ENCODE results near the gene TRA2A.
"Not testable (repeated sequence)": the region's sequence is repeated elsewhere in the genome, so short reads cannot be mapped to it uniquely, and the experiment has no call there.

The TRA2A gene

GRCh38 chr7:23491502-23491901, 40.3 kb downstream of the TRA2A start:
- peak; percentile 16 for DNase-seq

GRCh38 chr7:23490357-23491135, 41.2 kb downstream of the TRA2A start:
- peak; percentile 62 for DNase-seq

DNA sequence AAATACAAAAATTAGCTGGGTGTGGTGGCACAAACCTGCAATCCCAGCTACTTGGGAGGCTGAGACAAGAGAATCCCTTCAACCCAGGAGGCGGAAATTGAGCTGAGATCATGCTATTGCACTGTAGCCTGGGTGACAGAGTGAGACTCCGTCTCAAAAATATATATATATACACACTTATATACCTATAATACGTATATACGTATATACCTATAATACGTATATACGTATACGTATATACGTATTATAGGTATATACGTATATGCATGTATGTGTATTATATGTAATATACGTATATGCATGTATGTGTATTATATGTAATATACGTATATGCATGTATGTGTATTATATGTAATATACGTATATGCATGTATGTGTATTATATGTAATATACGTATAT, 43.1 kb downstream of the TRA2A start:
- DNase-seq: not testable (repeated sequence)

- DNase-seq: no peak
These were observed 44.1 kb downstream of the TRA2A start for GRCh38 chr7:23487670-23488069.

- no peak for DNase-seq
These were observed 45.6 kb downstream of the TRA2A start for GRCh38 chr7:23486002-23486773.

DNA sequence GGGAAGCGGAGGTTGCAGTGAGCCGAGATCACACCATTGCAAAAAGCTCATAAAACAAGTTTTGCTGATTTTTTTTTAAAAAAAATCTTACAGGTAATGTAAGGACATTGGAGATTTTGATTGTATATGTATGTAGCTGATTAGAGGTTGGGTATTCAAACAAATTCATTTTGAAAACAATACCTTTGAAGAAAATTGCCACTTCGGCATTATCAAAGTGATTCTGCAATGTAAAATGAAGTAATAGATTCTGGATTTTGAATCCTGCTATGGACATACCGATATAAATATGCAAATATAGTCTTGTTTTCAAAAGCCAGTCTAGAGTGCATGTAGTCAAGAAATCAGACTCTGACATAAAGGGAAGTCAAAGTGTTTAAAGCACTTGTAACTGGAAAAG, 49.1 kb downstream of the TRA2A start:
- no peak for DNase-seq

- DNase-seq: no peak
These were observed 53.6 kb downstream of the TRA2A start for GRCh38 chr7:23477962-23478866.

GRCh38 chr7:23477157-23477499, 54.7 kb downstream of the TRA2A start:
- DNase-seq: no peak

- peak; percentile 21 for DNase-seq
These were observed 55.3 kb downstream of the TRA2A start for GRCh38 chr7:23476286-23477156.

DNA sequence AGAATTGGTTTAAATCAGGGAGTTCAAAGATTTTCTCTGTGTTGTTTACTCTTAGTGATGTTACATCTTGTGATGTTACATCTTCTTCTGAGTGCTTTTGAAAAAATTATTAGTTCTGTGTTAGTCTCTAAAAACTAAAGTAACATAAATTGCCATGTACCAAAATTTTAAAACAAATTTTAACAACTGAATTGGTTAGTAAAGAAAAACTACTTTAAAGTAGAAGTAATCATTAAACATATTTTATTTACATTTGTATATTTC, 56.3 kb downstream of the TRA2A start:
- peak; percentile 56 for DNase-seq

GRCh38 chr7:23474829-23475575, 56.8 kb downstream of the TRA2A start:
- DNase-seq: peak; percentile 56

DNA sequence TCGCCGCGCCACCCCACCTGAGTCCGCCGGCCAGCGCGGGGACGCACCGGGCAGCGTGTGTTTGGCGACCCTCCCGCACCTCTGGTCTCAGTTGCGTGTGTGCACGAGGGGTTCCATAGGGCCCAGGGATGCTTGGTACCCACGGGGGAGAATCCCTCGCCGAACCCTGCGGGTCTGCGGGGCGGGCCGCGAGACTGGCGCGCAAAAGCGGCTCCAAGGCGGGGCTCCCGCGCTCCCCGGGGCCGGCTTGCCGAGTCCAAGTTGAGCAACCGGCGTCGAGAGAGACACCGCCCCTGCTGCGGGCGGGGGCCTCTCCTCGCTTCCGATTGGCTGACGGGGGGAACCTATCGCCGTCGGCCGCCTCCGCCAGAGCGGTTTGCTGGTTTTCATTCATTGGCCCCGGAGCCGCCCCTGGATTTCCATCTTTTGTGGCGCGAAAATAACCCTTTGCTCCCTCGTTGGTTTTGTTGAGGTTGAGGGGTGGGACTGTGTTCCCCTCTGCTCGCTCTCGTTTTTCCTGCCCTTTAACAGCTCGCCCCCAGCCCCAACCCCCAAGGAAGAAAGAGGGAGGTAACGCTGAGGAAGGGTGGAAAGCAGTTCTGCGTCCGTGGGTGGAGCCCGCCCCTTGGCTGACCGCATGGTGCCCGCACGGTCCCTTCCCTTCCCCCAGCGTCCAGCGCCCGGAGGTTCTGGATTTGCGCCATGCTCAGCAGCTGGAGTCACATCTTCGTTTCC, 57.5 kb downstream of the TRA2A start:
- peak; percentile 97 for DNase-seq

GRCh38 chr7:23473844-23474093, 58.0 kb downstream of the TRA2A start:
- no peak for DNase-seq

DNA sequence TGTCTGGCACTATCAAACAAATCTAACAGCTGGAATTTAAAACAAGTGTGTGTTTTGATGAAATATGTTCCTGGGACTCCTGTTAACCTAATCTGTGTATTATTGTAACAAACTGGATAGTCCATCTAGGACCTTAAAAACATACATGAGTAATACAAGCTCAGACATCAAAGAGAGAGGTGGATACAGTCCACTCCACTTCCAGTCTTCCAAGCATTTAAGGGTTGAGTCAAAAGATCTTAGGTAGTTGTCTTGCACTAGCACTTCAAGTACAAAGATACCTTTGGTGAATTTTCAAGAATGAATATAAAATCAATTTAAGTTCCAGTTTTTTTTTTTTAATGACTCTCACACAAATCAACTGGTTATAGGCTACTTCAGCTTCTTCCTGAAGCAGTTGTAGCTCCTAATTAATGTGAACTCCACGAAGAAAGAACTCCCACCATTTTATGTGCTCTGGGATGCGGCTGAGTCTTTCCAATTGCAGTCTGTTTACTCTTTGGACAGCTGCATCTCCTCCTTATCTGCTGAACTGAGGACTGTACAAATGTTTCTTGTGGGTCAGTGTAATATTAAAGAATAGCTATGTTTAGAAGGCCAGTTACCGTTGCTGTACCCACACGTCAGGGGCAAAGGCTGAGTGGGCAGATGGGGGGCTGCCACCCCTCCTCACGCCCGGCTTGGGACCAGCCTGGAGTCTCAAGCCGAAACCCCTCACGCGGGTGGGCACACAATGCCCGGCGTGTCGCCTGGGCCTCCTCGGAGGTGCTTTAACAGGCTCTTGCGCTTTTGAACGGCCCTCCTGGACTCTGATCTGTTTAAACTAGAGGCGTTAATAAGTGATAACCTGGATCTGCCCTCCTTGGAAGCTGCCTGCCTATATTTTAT, 58.6 kb downstream of the TRA2A start:
- DNase-seq: peak; percentile 61

GRCh38 chr7:23472556-23472955, 59.2 kb downstream of the TRA2A start:
- DNase-seq: no peak

DNA sequence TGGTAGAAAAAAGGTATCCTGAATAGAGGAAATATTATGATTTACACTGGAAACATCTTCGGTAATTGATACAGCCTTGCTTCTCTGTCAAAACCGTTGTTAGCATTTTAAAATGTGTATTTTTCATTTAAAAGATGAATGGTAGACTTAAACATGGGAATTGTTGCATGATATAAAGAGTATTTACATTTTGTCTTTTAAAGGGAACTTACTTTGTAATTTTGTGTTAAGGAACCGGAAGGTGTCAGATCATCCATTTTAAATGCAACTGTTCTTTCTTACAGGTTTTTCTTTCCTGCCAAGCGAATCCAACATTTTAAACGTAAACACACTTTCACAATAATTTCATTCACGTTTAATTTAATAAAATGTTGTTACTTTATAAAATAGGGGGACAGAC, 59.7 kb downstream of the TRA2A start:
- peak; percentile 66 for DNase-seq

- DNase-seq: peak; percentile 92
These were observed 60.5 kb downstream of the TRA2A start for GRCh38 chr7:23471106-23471859.

- peak; percentile 98 for DNase-seq
These were observed 61.3 kb downstream of the TRA2A start, which contains the start of gene IGF2BP3 for GRCh38 chr7:23470330-23471105. IGF2BP3 (minus strand) TSS chr7:23470491; CDS start chr7:23470110, 381 bp downstream.

DNA sequence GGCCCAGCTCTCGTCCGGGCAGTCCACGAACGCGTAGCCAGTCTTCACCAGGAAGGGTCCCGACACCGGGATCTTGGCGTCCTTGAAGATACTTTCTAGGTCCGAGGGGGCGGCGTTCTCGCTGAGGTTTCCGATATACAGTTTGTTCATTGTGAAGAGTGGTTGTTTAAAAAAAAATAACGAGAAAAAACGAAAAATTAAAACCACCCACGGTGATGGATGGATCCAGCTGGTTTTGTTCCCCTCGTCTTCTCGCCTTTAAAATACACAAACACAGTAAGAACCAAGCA, 61.9 kb downstream of the TRA2A start:
- peak; percentile 60 for DNase-seq

Measured in OCI-M1 (cell line).